NCI-H146 (cell line): ENCODE measurements around the gene ZNF488.
A peak's percentile ranks its signal among the peaks of the same experiment; 100 is the strongest.

Source experiments
- DNase-seq: peaks from one replicate; lab custom pipeline; 2025; lab: John Stamatoyannopoulos, UW

ZNF488 gene

GRCh38 chr10:47381427-47382379 is 2.4 kb downstream of the ZNF488 start:
- no peak for DNase-seq

- no peak for DNase-seq
These were observed 3.0 kb downstream of the ZNF488 start for GRCh38 chr10:47381103-47381395.

- DNase-seq = no peak
These were observed 3.6 kb downstream of the ZNF488 start for GRCh38 chr10:47380341-47381102.

GRCh38 chr10:47379901-47380300 is 4.2 kb downstream of the ZNF488 start:
- no peak for DNase-seq

- DNase-seq = no peak
These were observed 4.7 kb downstream of the ZNF488 start for GRCh38 chr10:47379445-47379785.

GRCh38 chr10:47378606-47379444 is 5.3 kb downstream of the ZNF488 start:
- no peak for DNase-seq

GRCh38 chr10:47378183-47378510 is 5.9 kb downstream of the ZNF488 start:
- no peak for DNase-seq

- peak; percentile 54 for DNase-seq
These were observed 7.4 kb downstream of the ZNF488 start for GRCh38 chr10:47376522-47377220.

GRCh38 chr10:47374611-47375536 is 9.2 kb downstream of the ZNF488 start:
- no peak for DNase-seq

- no peak for DNase-seq
These were observed 11.4 kb downstream of the ZNF488 start for GRCh38 chr10:47372726-47373125.

- no peak for DNase-seq
These were observed 12.2 kb downstream of the ZNF488 start for GRCh38 chr10:47371629-47372485.

- DNase-seq = no peak
These were observed 13.2 kb downstream of the ZNF488 start for GRCh38 chr10:47370878-47371277.

- no peak for DNase-seq
These were observed 13.9 kb downstream of the ZNF488 start for GRCh38 chr10:47370015-47370767.

GRCh38 chr10:47369251-47369894 is 14.7 kb downstream of the ZNF488 start:
- no peak for DNase-seq

GRCh38 chr10:47368431-47369180 is 15.5 kb downstream of the ZNF488 start:
- no peak for DNase-seq

GRCh38 chr10:47367646-47368045 is 16.4 kb downstream of the ZNF488 start:
- DNase-seq = no peak

- no peak for DNase-seq
These were observed 17.2 kb downstream of the ZNF488 start for GRCh38 chr10:47366731-47367460.
